ENCODE measurements around the gene PCCA. TPM values are rescaled to one million over a fixed set of nuclear protein-coding genes. Genes with fewer than 3 reads are reported as not detected.

Gene PCCA
- total and polyA plus RNA-seq, 2 donors (not counting 1 experiment from before 2014, with no cell fraction given), result 11.2 to 73.0 TPM

GRCh38 chr13:100323937-100324336 lies 235.0 kb downstream of the PCCA start:
- TF ChIP-seq EZH2 (IDR thresholded peaks at IDR 0.05; ENCODE audit: low read length, missing control alignments) (no peak), CTCF (conservative IDR thresholded peaks at IDR 0.05 in 1 of 2, IDR thresholded peaks at IDR 0.05 in 1 of 2; ENCODE audit: low read depth in 1 of 2, low read length in 2 of 2) (no peak)
- Histone ChIP-seq H3K79me2 (ENCODE audit: control insufficient read depth, insufficient read depth, low read length) (no peaks in the 10 kb centered on the region), H3K4me2 (ENCODE audit: extremely low read depth, insufficient read depth, low read length) (no peak overlapping the region), H3K27ac (ENCODE audit: insufficient read depth, low read length) (no peak overlapping the region), H3K9ac (ENCODE audit: insufficient read depth, low read length) (no peak overlapping the region), H3K9me3 (ENCODE audit: control insufficient read depth, insufficient read depth, low read depth, low read length) (no peaks in the 10 kb centered on the region), H3K36me3 (ENCODE audit: control insufficient read depth, insufficient read depth, low read length) (no peaks in the 10 kb centered on the region), H4K20me1 (ENCODE audit: control insufficient read depth, extremely low read depth, insufficient read depth, low read length) (no peaks in the 10 kb centered on the region), H2AFZ (ENCODE audit: low read length) (no peak overlapping the region), H3K4me3 (replicated peaks in 1 of 4; ENCODE audit: control extremely low read depth in 1 of 4, insufficient read depth in 1 of 4, low read depth in 3 of 4, low read length in 4 of 4) (no peak overlapping the region), H3K4me1 (ENCODE audit: control insufficient read depth, extremely low read depth, insufficient read depth, low read length) (no peaks in the 10 kb centered on the region), H3K27me3 (ENCODE audit: control insufficient read depth, insufficient read depth, low read length) (no peaks in the 10 kb centered on the region)
- DNase-seq (ENCODE audit: low read depth in 2 of 2), result no peak

GRCh38 chr13:100330662-100331061 lies 241.8 kb downstream of the PCCA start:
- H3K4me3 ChIP-seq (replicated peaks in 1 of 4; ENCODE audit: control extremely low read depth in 1 of 4, insufficient read depth in 1 of 4, low read depth in 3 of 4, low read length in 4 of 4), result no peak overlapping the region
- no peak for TF ChIP-seq CTCF (conservative IDR thresholded peaks at IDR 0.05 in 1 of 2, IDR thresholded peaks at IDR 0.05 in 1 of 2; ENCODE audit: low read depth in 1 of 2, low read length in 2 of 2)
- TF ChIP-seq EZH2 (IDR thresholded peaks at IDR 0.05; ENCODE audit: low read length, missing control alignments), result no peak
- no peaks in the 10 kb centered on the region for H3K36me3 ChIP-seq (ENCODE audit: control insufficient read depth, insufficient read depth, low read length)
- peak; percentile 30 to 75 for DNase-seq (ENCODE audit: low read depth in 2 of 2)
- no peaks in the 10 kb centered on the region for H3K9me3 ChIP-seq (ENCODE audit: control insufficient read depth, insufficient read depth, low read depth, low read length)
- H3K9ac ChIP-seq (ENCODE audit: insufficient read depth, low read length), result no peak overlapping the region
- no peaks in the 10 kb centered on the region for H3K79me2 ChIP-seq (ENCODE audit: control insufficient read depth, insufficient read depth, low read length)
- no peak overlapping the region for H3K27ac ChIP-seq (ENCODE audit: insufficient read depth, low read length)
- H4K20me1 ChIP-seq (ENCODE audit: control insufficient read depth, extremely low read depth, insufficient read depth, low read length), result no peaks in the 10 kb centered on the region
- no peak overlapping the region for H3K4me2 ChIP-seq (ENCODE audit: extremely low read depth, insufficient read depth, low read length)
- no peak overlapping the region for H2AFZ ChIP-seq (ENCODE audit: low read length)
- H3K4me1 ChIP-seq (ENCODE audit: control insufficient read depth, extremely low read depth, insufficient read depth, low read length), result no peaks in the 10 kb centered on the region
- H3K27me3 ChIP-seq (ENCODE audit: control insufficient read depth, insufficient read depth, low read length), result no peaks in the 10 kb centered on the region

- Histone ChIP-seq H3K27ac (ENCODE audit: insufficient read depth, low read length) (no peak overlapping the region), H4K20me1 (ENCODE audit: control insufficient read depth, extremely low read depth, insufficient read depth, low read length) (no peaks in the 10 kb centered on the region), H2AFZ (ENCODE audit: low read length) (no peak overlapping the region), H3K79me2 (ENCODE audit: control insufficient read depth, insufficient read depth, low read length) (no peaks in the 10 kb centered on the region), H3K9ac (ENCODE audit: insufficient read depth, low read length) (no peak overlapping the region), H3K27me3 (ENCODE audit: control insufficient read depth, insufficient read depth, low read length) (no peaks in the 10 kb centered on the region), H3K36me3 (ENCODE audit: control insufficient read depth, insufficient read depth, low read length) (no peaks in the 10 kb centered on the region), H3K4me2 (ENCODE audit: extremely low read depth, insufficient read depth, low read length) (no peak overlapping the region), H3K9me3 (ENCODE audit: control insufficient read depth, insufficient read depth, low read depth, low read length) (no peaks in the 10 kb centered on the region), H3K4me3 (replicated peaks in 1 of 4; ENCODE audit: control extremely low read depth in 1 of 4, insufficient read depth in 1 of 4, low read depth in 3 of 4, low read length in 4 of 4) (no peak overlapping the region), H3K4me1 (ENCODE audit: control insufficient read depth, extremely low read depth, insufficient read depth, low read length) (no peaks in the 10 kb centered on the region)
- no peak for DNase-seq (ENCODE audit: low read depth in 2 of 2)
- TF ChIP-seq EZH2 (IDR thresholded peaks at IDR 0.05; ENCODE audit: low read length, missing control alignments), result no peak
- TF ChIP-seq CTCF (conservative IDR thresholded peaks at IDR 0.05 in 1 of 2, IDR thresholded peaks at IDR 0.05 in 1 of 2; ENCODE audit: low read depth in 1 of 2, low read length in 2 of 2), result no peak
Observed at GRCh38 chr13:100333141-100333540, 244.2 kb downstream of the PCCA start.
